DOHH2 (cell line): ENCODE data around the gene CLCN6.

ENCODE experiments used
- CTCF ChIP-seq: fragments of 200-600 bp; sonication (generic); IDR thresholded peaks from one replicate; pipeline ENCODE4 v1.5.1; 2014; ENCODE audit warnings: antibody characterized with exemption, mild to moderate bottlenecking, low read depth, low read length; ENCODE audit not compliant: poor library complexity, severe bottlenecking
- EZH2phosphoT487 ChIP-seq: fragments of 200-600 bp; sonication (generic); IDR thresholded peaks from 2 replicates; pipeline ENCODE4 v1.6.1; 2017; ENCODE audit warnings: borderline replicate concordance, mild to moderate bottlenecking, antibody characterized with exemption, low read length, moderate library complexity, mixed read lengths

DNA sequence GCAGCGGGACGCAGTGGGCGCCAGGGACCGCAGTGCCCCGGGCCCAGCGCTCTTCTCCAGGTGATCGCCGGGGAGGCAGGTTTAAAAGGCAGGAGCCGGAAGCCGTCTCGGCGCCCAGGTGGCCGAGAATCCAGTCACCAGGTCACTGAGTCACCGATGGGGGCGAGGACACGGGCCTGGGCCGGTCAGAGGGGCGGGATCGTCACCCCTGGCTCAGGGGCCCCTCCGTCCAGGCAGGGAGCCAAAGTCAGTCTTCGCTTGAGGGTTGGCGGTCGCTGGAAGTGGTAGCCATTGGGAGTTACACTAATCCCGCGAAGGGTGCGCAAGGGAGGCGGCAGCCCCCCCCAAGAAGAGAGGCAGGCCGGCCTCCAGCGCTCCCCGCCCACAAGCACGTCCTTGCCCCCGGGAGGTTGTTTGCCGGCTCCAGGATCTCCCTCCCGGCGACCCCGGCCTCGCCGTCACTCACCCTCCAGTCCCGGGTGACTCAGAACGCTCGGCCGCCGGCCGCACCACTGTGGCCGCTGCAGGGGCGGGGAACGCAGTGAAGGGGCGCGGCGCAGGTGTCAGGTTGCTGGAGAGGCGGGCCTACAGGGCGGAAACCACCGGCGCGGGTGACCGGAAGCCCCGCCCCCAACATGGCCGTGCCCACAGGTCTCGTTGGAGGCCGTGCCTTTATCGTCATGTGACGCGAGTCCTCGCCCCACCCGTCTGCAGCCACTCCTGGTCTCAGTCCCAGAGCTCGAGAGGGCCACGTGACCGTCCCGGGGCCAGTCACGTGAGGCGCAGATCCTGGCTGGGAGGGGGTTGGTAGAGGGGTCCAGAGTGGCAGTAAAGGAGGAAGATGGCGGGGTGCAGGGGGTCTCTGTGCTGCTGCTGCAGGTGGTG is at the start of gene CLCN6, which contains the start of gene MTHFR:
- TF ChIP-seq CTCF (no peak), EZH2phosphoT487 (no peak)
